NCI-H2171 (cell line): Measurements from ENCODE around the gene EGFL8.
A peak's percentile ranks its signal among the peaks of the same experiment; 100 is the strongest.

Experiments used
- DNase-seq: peaks from one replicate; lab custom pipeline; 2025; lab: John Stamatoyannopoulos, UW

EGFL8 gene

GRCh38 chr6:32146687-32147086, 17.7 kb upstream of the EGFL8 start:
- DNase-seq, result no peak

GRCh38 chr6:32147401-32148132, 16.8 kb upstream of the EGFL8 start:
- no peak for DNase-seq

GRCh38 chr6:32148289-32149091, 15.9 kb upstream of the EGFL8 start:
- no peak for DNase-seq

GRCh38 chr6:32149092-32149755, 15.2 kb upstream of the EGFL8 start:
- DNase-seq, result no peak

- DNase-seq, result no peak
Observed at GRCh38 chr6:32149932-32150870, 14.2 kb upstream of the EGFL8 start.

GRCh38 chr6:32151181-32151862, 13.1 kb upstream of the EGFL8 start:
- peak; percentile 34 for DNase-seq

GRCh38 chr6:32151863-32152768, 12.3 kb upstream of the EGFL8 start, which contains the start of gene PRRT1:
PRRT1 (minus strand) TSS chr6:32151939; CDS start chr6:32151827, 112 bp downstream.
- DNase-seq, result no peak

- no peak for DNase-seq
Observed at GRCh38 chr6:32152769-32153563, 11.4 kb upstream of the EGFL8 start.

- peak; percentile 90 for DNase-seq
Observed at GRCh38 chr6:32153564-32154513, 10.6 kb upstream of the EGFL8 start, which contains the start of gene PPT2. PPT2 (plus strand) TSS chr6:32154141; CDS start chr6:32154595, 454 bp downstream.

GRCh38 chr6:32154514-32155161, 9.8 kb upstream of the EGFL8 start:
- DNase-seq, result peak; percentile 49

- no peak for DNase-seq
Observed at GRCh38 chr6:32156891-32157290, 7.5 kb upstream of the EGFL8 start.

- no peak for DNase-seq
Observed at GRCh38 chr6:32158052-32158451, 6.3 kb upstream of the EGFL8 start.

GRCh38 chr6:32163559-32164258, 686 bp upstream of the EGFL8 start:
- DNase-seq, result no peak

- no peak for DNase-seq
Observed at GRCh38 chr6:32166411-32167061, 2.1 kb downstream of the EGFL8 start.

GRCh38 chr6:32167154-32167760, 2.9 kb downstream of the EGFL8 start:
- DNase-seq, result no peak
